ENCODE data around the gene ZNF862.
"Not testable (repeated sequence)": the region's sequence is repeated elsewhere in the genome, so short reads cannot be mapped to it uniquely, and the experiment has no call there.

Gene ZNF862

DNA sequence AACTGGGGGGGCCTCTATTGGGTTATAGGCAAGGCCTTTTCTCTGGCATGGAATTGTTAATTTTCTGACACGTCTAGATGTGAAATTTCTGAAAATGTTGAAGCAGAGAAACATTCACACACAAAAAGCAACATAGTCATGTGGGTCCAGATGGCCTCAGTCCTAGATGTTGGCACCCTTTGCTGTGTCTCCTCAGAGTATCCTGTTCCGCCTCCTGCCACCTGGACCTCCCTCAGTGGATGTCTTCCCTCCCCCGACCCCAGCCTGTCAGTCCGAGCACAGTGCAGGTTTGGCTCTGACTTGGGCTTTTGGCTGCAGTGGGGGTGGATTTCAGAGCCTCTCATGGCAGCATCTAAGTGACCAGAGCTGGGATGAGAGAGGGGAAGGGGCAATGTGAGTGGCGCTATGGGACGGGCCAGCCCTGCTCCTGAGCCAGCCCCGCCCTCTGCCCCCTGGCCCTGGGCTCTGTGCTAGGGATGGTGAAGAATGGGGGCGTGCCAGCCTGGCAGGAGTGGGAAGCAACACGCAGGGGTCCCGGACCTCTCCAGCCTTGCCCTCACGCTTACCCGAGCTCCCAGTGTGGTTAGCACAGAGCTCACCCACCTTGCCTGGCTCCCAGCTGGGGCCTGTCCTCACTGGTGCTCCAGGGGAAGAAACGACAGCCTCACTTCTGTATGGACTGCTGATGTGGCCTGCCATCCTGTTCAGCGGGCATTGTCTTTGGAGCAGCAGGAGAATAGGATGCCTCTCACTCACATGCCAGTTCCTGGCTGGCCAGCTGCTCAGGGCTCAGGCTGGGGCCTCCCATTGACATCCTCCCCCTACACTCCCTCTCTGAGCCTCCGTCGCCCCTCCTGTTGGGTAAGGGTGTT, 41.8 kb downstream of the ZNF862 start:
- DNase-seq (ENCODE audit: low read depth in 2 of 2), result no peak

DNA sequence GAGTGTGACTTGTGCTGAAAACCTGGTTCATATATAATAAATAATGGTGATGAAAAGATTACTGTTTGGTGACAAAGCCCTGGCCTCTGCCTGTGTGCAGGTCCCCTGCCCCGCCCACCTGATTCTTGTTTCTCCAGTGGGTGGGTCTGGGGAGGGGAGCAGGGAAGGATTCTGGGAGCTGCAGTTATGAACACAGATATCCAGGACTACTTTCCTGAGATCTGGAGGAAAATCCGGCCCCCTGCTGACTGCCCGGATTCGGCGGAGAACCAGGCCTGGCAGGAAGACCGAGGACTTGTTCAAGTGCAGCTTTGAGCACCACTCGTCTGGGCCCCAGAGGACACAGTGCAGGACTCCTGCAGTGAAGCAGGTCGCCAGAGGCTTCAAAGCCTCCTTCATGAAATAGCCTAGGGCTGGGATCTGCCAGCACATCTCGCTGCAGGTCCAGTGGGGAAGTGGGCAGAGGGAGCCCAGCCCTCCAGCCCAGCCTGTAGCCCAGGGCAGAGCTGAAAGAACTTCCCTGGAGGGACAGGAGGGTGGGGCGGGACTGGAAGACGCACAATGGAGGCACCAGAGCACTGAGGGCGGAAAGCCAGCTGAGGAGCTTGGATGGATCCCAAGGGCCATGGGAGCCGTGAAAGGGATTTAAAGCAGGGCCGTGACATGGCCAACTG, 42.6 kb downstream of the ZNF862 start:
- DNase-seq (ENCODE audit: low read depth in 2 of 2), result no peak

DNA sequence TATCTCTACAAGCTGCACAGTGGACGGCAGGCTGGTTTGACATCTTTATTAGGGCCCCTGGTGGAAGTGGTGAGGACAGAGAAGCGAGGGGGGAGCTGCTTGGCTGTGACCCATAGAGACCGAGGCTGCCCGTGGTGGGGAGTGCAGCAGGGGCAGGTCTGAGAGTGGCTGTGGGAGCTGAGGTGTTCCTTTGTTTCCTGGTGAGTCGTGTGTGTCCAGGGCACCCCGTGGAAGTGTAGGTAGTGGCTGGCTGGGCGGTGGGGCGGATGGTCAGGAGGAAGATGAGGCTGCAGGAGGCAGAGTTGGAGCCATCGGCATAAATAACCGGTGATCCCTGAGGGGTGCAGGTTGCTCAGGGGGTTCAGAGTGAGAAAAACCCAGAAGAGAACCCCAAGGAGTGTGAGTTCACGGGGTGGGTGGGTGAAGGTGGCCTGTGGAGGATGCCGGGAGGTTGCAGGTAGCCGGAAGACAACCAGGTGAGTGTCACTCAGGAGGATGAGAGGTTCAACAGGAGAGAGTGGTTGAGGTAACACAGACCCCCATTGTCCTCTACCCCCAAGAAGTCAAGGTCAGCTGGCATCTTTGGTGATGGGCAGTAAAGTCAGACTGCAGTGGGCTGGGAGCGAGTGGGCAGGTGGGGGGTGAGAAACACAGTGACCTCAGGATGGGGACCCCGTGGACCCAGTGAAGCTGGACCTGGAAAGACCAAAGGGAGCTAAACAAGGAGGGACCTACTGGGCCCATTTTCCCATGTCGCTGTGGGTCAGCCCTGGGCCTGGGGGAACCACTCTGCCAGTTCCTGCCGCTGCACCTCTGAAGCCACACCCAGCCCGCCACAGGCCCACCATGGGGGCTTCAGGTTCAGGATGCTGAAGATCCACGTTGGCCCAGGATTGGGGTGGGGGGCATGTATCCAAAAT, 43.4 kb downstream of the ZNF862 start:
- DNase-seq (ENCODE audit: low read depth in 2 of 2), result no peak

DNA sequence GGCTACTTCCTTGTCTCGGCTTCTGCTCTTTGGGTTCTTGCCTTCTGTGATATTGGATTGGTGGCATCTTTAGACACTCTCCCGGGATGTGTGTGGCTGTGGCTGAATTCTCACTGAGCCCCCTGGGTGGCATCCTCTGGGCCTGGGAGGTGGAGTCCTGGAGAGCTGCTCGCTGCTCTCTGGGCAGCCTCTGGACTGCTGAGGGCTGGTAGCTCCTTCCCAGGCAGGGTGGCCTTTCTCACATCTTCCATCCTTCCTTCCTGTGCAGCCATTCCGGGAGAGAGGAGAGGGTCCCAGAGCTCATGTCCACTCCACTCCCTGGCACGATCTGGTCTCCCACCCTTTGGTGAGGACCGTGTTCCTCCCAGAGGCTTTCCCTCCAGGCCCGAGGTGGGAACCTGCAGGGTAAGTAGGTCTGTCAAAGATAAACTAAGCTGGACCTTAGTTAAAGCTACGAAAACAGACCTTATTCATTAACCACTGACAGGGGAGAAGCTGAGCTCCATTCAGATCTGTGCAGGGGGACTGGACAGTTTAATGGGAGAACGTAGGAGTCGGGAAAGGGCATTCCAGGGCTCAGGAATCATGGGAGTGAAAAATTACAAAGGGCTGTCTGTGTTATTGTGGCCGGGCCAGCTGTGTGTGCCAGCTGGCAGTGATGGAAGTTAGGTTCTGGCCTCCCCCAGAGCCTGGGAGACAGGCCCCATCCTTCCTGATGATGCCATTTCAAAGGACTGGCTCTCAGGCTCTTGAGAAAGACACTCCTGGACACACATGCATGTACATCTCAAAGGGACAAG, 44.3 kb downstream of the ZNF862 start:
- no peak for DNase-seq (ENCODE audit: low read depth in 2 of 2)

DNA sequence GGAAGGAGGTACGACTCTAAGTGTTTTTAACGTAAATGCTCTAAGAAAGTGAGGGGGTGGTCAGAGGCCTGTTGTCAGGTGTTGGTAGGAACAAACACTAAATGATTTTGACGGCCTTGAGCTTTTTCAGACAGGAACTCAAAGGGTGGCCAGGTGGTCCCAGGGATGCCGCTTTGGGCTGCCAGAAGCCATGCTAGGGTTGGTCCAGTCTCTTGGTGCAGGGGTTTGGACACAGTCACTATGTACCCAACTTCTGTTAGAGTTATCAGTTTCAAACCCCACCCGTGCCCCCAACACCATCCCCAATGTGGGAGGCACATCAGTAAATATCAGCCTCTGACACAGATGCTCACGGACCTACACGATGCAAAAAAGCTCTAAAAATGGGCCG, 44.9 kb downstream of the ZNF862 start:
- DNase-seq (ENCODE audit: low read depth in 2 of 2), result no peak

DNA sequence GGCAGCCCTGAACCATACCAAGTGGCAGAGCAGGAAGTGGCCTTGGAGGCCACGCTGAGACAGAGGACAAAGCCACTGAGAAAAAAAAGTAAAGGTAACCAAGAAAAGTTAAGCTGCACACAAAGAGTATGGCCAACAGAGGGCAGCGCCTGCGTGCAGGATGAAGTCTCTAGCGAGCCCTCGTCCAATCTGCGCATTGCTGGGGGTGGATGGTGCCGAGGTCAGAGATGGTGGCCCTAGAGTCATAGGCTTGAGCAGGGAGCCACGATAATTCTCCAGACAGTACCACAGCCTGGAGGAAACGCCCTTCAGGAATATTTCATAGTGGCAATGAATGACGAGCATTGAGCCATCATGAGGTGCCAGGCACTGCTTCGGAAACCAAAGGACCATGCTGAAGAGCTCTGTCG, 45.3 kb downstream of the ZNF862 start:
- DNase-seq (ENCODE audit: low read depth in 2 of 2), result no peak

DNA sequence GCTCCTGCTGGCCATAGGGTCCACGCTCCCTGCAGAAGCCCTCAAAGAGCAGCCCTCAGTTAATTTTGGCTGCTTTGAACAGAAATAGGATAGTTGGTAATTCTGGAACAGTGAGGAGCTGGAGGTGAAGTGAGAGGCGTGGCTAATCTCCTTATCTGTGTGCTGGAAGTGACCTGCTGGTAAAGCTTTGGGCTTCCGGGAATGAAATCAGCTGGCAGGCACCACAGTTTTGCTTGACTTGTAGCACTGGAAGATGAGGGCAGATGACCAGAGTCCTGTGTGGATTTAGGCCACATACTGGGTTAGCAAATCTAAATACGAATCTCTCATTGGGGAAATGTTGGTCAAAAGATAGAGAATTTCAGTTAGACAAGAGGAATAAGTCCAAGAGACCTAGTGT, 45.8 kb downstream of the ZNF862 start:
- no peak for DNase-seq (ENCODE audit: low read depth in 2 of 2)

DNA sequence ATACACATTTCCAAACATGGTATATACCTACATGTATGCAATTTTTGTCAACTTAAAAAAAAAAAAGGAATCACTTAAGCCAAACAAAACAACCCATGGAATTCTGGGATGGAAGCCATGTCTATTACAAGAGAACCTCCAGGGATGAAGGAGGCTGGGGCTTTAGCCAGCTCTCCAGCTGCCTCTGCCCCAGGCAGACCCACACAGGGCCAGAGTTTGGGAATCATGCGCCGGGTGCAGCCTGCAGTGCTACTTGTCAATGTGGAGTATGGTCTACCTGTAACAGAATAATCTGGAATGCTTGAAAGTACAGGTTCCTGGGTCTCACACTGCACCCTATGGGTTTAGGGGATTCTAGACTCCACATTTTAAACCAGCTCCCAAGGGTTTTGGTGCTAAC, 46.4 kb downstream of the ZNF862 start:
- no peak for DNase-seq (ENCODE audit: low read depth in 2 of 2)

DNA sequence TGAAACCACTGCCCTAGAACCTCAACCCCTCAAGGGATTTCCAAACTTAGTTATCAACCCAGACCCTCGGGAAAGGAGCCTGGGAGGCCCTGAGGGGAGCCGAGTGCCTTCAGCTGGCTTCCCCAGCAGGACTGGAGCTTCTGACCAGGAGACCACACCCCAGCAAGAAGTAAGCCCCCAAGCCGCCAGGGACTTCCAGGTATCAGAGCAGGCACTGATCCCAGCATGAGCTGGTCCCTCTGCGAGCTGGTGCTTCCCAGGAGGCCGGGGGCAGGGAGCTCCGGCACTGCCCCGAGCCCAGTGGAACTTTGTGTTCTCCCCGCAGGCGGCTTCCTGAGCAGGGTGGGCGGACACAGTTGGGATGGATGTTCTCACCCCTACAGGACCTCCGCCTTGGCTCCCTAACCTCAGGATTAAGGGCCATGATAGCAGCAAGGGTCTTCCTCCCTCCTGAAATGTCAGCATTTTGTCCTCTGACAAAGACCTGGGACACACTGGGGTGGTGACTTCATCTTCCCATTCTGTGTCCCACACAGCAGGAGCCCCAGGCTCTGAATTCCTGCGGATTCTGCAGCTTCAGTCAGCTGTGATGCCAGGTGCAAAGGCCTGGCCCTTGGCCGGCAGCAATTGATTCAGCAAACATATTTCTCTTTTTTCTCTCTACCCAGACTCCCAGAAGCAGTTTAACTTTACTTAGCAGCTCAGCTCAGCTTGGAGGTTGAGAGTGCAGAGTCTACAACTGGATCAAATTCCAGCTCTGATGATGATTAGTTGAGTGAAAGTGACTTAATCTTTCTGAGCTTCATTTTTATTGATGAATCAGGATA, 47.2 kb downstream of the ZNF862 start:
- no peak for DNase-seq (ENCODE audit: low read depth in 2 of 2)

DNA sequence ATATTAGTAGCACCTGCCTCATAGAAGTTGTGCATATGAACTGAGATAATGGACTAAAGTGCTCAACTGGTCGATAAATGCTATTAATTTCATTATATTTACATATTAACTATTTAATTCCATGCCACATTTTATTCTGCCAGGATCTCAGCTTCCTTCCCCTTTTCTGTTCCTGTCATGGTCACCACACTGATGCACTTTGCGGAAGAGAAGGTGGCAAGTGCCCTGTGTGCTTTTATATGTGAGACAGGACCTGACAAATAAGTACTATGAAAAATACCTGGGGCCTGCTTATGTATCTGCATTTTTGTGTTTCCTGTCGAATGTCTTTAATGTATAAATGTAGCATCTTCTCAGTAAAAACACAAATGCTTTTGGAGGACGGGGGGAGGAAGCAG, 47.8 kb downstream of the ZNF862 start:
- DNase-seq (ENCODE audit: low read depth in 2 of 2), result no peak

DNA sequence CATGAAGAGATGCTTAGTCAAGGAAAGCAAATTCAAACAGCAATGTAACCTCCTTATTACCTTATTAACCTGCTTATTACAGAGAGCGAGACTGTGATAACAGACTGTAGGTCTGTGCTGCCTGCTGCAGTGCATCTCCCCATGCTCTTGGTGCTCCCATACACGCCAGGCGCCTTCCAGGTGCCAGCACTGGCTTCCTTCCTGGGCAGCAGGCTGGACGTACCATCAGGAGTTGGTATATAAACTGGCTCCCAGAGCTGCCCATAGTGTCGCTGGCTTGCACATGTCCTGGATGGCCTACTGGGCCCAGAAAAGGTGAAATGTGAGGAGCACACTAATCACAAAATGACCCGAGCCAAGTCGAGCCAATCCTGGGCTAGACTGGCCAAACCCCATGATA, 49.1 kb downstream of the ZNF862 start:
- DNase-seq (ENCODE audit: low read depth in 2 of 2), result no peak

DNA sequence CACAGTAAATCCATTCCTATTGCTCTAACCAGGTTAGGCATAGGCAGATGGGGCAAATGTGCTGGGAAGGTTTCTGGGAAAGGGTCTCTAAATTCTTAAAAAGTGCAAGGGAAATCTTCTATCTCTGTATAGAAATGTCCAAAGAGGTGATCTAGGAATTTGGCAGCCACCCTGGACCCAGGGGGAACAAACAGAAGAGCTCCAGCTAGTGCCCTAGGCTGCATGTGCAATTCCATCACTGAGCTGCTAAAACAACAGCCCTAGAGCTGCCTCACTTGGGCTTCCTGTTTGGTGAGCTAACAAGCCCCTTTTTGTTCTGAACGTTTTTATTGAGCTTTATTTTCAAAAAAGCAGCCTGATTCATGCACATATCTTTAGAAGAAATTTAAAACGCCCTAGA, 52.5 kb downstream of the ZNF862 start:
- DNase-seq (ENCODE audit: low read depth in 2 of 2), result not testable (repeated sequence)

DNA sequence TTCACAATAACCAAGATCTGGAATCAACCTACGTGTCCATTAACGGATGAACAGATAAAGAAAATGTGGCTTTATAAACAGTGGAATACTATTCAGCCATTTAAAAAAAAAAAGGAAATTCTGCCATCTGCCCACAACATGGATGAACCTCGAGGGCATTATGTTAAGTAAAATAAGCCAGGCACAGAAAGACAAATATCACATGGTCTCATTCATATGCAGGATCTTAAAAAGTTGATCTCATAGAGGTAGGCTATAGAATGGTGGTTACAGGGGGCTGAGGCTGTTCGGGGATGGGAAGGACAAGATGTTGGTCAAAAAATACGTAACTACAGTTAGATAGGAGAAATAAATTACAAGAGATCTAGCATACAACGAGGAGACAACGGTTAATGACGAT, 56.8 kb downstream of the ZNF862 start:
- not testable (repeated sequence) for DNase-seq (ENCODE audit: low read depth in 2 of 2)

DNA sequence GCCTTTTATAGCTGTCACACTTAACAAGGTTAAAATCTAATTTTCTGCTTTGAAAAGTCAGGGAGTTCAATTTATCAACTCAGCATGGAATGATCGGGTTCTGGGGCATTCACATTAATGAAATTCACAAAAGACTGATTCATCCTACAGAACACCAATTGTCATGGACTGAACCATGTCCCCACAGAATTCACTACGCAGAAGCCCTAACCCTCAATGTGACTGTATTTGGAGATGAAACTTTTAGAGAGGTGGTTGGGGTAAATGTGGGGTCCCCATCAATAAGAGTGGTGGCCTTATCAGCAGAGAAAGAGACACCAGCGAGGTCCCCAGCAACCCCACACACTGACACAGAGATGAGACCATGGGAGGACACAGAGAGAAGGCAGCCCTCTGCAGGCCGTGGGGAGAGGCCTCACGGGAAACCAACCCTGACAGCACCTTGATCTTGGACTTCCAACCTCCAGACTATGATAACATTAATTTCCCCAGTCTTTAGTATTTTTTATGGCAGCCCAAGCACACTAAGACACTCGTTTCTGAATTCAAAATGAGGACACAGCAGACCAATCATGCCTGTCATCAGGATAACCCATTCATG, 69.7 kb downstream of the ZNF862 start:
- not testable (repeated sequence) for DNase-seq (ENCODE audit: low read depth in 2 of 2)

DNA sequence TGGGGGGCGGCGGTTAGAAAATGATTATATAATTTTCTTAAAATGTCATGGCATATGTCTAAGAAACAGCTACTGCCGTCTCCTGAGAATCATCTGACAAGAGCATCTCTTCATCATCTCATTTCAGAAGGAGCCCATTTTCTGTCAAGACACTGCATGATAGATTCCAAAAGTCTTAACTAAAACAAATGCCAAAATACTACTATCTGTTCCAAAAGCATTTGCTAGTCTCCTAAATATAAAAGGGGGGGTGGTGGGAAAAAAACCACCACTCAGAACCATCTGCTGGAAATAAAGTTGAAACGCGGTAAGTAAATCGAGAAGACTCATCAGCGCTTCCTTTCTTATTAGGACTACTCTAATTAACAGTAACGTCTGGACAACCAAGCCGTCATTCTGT, 72.0 kb downstream of the ZNF862 start:
- not testable (repeated sequence) for DNase-seq (ENCODE audit: low read depth in 2 of 2)

DNA sequence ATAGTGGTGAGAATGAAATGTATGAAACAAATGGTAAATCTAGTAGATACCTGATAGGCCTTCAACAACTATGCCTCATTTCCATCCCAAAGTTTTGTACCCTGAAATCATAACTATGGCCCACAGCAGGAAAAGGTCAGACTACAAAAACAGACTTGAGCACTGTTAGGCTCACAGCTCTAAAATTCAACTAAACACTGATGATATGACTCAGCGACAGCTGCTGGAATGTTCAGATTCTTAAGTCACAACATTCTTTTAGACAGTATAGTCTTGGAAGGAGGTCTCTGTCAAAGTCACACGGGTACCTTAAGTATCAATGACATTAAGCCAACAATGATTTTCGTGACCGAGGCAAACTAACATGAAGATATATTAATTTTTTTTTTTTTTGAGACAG, 74.0 kb downstream of the ZNF862 start:
- not testable (repeated sequence) for DNase-seq (ENCODE audit: low read depth in 2 of 2)
